SK-N-SH treated with all-trans-retinoic acid at 6 μM for 48 hours (cell line): ENCODE results near the gene NETO1.

Experiments
- ATAC-seq: fragments of 200-7000 bp; cut with Tn5 transposase; 3 replicates; pipeline ENCODE4 v1.9.1; 2020; ENCODE audit warnings: mild to moderate bottlenecking, moderate library complexity
- ARNTL ChIP-seq: fragments of 450-650 bp; formaldehyde crosslinking; IDR thresholded peaks from 2 replicates; pipeline ENCODE4 v1.5.0; 2020; ENCODE audit warnings: low read depth, mild to moderate bottlenecking, moderate library complexity, borderline replicate concordance
- BACH2 ChIP-seq: fragments of 250-450 bp; sonication (Bioruptor Pico); IDR thresholded peaks from 2 replicates; pipeline ENCODE4 v1.9.0; 2021; ENCODE audit warnings: mild to moderate bottlenecking, borderline replicate concordance
- GLIS3 ChIP-seq: fragments of 250-450 bp; sonication (Bioruptor Pico); IDR thresholded peaks from 2 replicates; pipeline ENCODE4 v1.5.0; 2020; ENCODE audit warnings: mild to moderate bottlenecking, moderate library complexity
- OSR1 ChIP-seq: fragments of 250-450 bp; sonication (Bioruptor Pico); IDR thresholded peaks from 2 replicates; pipeline ENCODE4 v1.8.0; 2022; ENCODE audit warnings: moderate library complexity, mild to moderate bottlenecking, inconsistent platforms
- PPARA ChIP-seq: fragments of 250-450 bp; sonication (Bioruptor Pico); IDR thresholded peaks from 2 replicates; pipeline ENCODE4 v1.5.0; 2020; ENCODE audit warnings: mild to moderate bottlenecking, borderline replicate concordance
- RARB ChIP-seq: fragments of 250-450 bp; sonication (Bioruptor Pico); IDR thresholded peaks from 2 replicates; pipeline ENCODE4 v1.8.0; 2021; ENCODE audit warnings: mild to moderate bottlenecking, moderate library complexity
- SNAI2 ChIP-seq: fragments of 250-450 bp; sonication (Bioruptor Pico); IDR thresholded peaks from 2 replicates; pipeline ENCODE4 v1.5.0; 2020; ENCODE audit warnings: mild to moderate bottlenecking, moderate library complexity
- TCF4 ChIP-seq: fragments of 250-450 bp; sonication (Bioruptor Pico); IDR thresholded peaks from 2 replicates; pipeline ENCODE4 v1.8.0; 2021; ENCODE audit warnings: mild to moderate bottlenecking, moderate library complexity, borderline replicate concordance
- TOX ChIP-seq: fragments of 250-450 bp; sonication (Bioruptor Pico); IDR thresholded peaks from 2 replicates; pipeline ENCODE4 v1.8.0; 2021; ENCODE audit warnings: mild to moderate bottlenecking, moderate library complexity, borderline replicate concordance
- ZC3H10 ChIP-seq: fragments of 250-450 bp; sonication (Bioruptor Pico); IDR thresholded peaks from 2 replicates; pipeline ENCODE4 v1.5.1; 2021; ENCODE audit warnings: mild to moderate bottlenecking, moderate library complexity
- ZFP3 ChIP-seq: fragments of 250-450 bp; sonication (Bioruptor Pico); IDR thresholded peaks from 2 replicates; pipeline ENCODE4 v1.5.0; 2020; ENCODE audit warnings: mild to moderate bottlenecking, moderate library complexity
- ZFP30 ChIP-seq: fragments of 450-650 bp; formaldehyde crosslinking; IDR thresholded peaks from 2 replicates; pipeline ENCODE4 v1.5.0; 2022; ENCODE audit warnings: mild to moderate bottlenecking, moderate library complexity
- ZNF565 ChIP-seq: fragments of 450-650 bp; formaldehyde crosslinking; conservative IDR thresholded peaks from 2 replicates; pipeline ENCODE4 v1.5.0; 2020; ENCODE audit warnings: low read depth, mild to moderate bottlenecking, moderate library complexity
- ZNF70 ChIP-seq: fragments of 450-650 bp; formaldehyde crosslinking; IDR thresholded peaks from 2 replicates; pipeline ENCODE4 v1.5.0; 2020; ENCODE audit warnings: mild to moderate bottlenecking, moderate library complexity
- TF ChIP-seq, protein P1 (sequence below): fragments of 250-450 bp; sonication (Bioruptor Pico); IDR thresholded peaks from 2 replicates; pipeline ENCODE4 v1.8.0; 2021; ENCODE audit warnings: low read depth, mild to moderate bottlenecking, moderate library complexity, borderline replicate concordance
- TF ChIP-seq, protein P2 (sequence below): fragments of 250-450 bp; sonication (Bioruptor Pico); IDR thresholded peaks from 2 replicates; pipeline ENCODE4 v1.8.0; 2020; ENCODE audit warnings: mild to moderate bottlenecking, moderate library complexity, borderline replicate concordance
- TF ChIP-seq, protein P3 (sequence below): fragments of 250-450 bp; sonication (Bioruptor Pico); IDR thresholded peaks from 2 replicates; pipeline ENCODE4 v1.5.1; 2021; ENCODE audit warnings: mild to moderate bottlenecking, moderate library complexity
- TF ChIP-seq, protein P4 (sequence below): fragments of 250-450 bp; sonication (Bioruptor Pico); IDR thresholded peaks from 2 replicates; pipeline ENCODE4 v1.5.0; 2020; ENCODE audit warnings: mild to moderate bottlenecking, moderate library complexity
- TF ChIP-seq, protein P5 (sequence below): fragments of 250-450 bp; sonication (Bioruptor Pico); IDR thresholded peaks from 2 replicates; pipeline ENCODE4 v1.5.1; 2020; ENCODE audit warnings: low read depth, mild to moderate bottlenecking, moderate library complexity

The NETO1 gene

DNA sequence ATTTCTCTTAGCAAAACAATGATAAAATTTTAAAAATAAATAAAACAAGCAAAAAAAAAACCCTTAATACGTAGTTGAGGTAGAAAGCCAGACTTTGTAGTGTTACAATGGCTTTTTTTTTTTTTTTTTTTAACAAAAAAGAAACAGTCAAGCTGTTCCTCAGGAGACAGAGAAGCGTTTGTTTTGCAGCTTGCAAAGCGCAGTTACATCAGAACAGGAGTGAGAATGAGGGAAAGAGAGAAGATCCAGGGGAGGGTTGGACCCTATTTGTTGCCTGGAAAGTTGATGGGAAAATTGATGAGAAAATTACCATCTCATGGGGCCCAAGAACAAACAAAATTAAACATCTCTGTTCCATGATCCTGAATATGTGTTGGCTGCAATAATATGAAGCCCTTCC is 146.5 kb downstream of the NETO1 start:
- no peak for ATAC-seq
- TF ChIP-seq BACH2 (CRISPR knock-in tag) (no peak), TOX (no peak), PPARA (CRISPR knock-in tag) (no peak), OSR1 (CRISPR knock-in tag) (no peak), SNAI2 (no peak)
- TF ChIP-seq, protein P1, sequence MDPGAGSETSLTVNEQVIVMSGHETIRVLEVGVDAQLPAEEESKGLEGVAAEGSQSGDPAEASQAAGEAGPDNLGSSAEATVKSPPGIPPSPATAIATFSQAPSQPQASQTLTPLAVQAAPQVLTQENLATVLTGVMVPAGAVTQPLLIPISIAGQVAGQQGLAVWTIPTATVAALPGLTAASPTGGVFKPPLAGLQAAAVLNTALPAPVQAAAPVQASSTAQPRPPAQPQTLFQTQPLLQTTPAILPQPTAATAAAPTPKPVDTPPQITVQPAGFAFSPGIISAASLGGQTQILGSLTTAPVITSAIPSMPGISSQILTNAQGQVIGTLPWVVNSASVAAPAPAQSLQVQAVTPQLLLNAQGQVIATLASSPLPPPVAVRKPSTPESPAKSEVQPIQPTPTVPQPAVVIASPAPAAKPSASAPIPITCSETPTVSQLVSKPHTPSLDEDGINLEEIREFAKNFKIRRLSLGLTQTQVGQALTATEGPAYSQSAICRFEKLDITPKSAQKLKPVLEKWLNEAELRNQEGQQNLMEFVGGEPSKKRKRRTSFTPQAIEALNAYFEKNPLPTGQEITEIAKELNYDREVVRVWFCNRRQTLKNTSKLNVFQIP (CRISPR knock-in tag): no peak
- TF ChIP-seq, protein P2, sequence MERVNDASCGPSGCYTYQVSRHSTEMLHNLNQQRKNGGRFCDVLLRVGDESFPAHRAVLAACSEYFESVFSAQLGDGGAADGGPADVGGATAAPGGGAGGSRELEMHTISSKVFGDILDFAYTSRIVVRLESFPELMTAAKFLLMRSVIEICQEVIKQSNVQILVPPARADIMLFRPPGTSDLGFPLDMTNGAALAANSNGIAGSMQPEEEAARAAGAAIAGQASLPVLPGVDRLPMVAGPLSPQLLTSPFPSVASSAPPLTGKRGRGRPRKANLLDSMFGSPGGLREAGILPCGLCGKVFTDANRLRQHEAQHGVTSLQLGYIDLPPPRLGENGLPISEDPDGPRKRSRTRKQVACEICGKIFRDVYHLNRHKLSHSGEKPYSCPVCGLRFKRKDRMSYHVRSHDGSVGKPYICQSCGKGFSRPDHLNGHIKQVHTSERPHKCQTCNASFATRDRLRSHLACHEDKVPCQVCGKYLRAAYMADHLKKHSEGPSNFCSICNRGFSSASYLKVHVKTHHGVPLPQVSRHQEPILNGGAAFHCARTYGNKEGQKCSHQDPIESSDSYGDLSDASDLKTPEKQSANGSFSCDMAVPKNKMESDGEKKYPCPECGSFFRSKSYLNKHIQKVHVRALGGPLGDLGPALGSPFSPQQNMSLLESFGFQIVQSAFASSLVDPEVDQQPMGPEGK (CRISPR knock-in tag): no peak
- TF ChIP-seq, protein P3, sequence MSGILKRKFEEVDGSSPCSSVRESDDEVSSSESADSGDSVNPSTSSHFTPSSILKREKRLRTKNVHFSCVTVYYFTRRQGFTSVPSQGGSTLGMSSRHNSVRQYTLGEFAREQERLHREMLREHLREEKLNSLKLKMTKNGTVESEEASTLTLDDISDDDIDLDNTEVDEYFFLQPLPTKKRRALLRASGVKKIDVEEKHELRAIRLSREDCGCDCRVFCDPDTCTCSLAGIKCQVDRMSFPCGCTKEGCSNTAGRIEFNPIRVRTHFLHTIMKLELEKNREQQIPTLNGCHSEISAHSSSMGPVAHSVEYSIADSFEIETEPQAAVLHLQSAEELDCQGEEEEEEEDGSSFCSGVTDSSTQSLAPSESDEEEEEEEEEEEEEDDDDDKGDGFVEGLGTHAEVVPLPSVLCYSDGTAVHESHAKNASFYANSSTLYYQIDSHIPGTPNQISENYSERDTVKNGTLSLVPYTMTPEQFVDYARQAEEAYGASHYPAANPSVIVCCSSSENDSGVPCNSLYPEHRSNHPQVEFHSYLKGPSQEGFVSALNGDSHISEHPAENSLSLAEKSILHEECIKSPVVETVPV (CRISPR knock-in tag): no peak

DNA sequence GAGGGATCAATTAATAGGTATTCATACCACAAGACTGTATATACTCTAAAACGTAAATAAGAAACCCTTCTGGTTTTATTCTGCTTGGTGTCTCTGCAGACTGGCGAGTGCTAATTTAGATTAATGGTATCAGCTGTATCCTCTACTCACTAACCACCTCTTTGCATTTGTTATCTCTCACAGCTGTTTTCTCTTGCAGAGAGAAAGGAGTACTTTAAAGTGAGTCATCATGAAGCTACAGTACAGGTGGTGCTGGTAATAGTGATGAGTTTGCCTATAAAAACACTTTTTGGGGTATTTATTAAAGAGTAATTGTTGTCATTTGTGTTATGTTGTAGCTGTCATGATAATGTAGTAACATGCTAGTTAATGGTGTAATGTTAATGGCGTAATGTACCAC is 147.7 kb downstream of the NETO1 start:
- TF ChIP-seq RARB (CRISPR knock-in tag) (no peak), ZNF565 (CRISPR knock-in tag) (no peak), GLIS3 (CRISPR knock-in tag) (no peak), TCF4 (CRISPR knock-in tag) (no peak), BACH2 (CRISPR knock-in tag) (no peak), ARNTL (CRISPR knock-in tag) (no peak), TOX (no peak), ZFP30 (CRISPR knock-in tag) (no peak), SNAI2 (no peak), OSR1 (CRISPR knock-in tag) (no peak), ZNF70 (no peak), ZC3H10 (CRISPR knock-in tag) (no peak), ZFP3 (CRISPR knock-in tag) (no peak)
- TF ChIP-seq, protein P2 (CRISPR knock-in tag): no peak
- TF ChIP-seq, protein P1 (CRISPR knock-in tag): no peak
- TF ChIP-seq, protein P4, sequence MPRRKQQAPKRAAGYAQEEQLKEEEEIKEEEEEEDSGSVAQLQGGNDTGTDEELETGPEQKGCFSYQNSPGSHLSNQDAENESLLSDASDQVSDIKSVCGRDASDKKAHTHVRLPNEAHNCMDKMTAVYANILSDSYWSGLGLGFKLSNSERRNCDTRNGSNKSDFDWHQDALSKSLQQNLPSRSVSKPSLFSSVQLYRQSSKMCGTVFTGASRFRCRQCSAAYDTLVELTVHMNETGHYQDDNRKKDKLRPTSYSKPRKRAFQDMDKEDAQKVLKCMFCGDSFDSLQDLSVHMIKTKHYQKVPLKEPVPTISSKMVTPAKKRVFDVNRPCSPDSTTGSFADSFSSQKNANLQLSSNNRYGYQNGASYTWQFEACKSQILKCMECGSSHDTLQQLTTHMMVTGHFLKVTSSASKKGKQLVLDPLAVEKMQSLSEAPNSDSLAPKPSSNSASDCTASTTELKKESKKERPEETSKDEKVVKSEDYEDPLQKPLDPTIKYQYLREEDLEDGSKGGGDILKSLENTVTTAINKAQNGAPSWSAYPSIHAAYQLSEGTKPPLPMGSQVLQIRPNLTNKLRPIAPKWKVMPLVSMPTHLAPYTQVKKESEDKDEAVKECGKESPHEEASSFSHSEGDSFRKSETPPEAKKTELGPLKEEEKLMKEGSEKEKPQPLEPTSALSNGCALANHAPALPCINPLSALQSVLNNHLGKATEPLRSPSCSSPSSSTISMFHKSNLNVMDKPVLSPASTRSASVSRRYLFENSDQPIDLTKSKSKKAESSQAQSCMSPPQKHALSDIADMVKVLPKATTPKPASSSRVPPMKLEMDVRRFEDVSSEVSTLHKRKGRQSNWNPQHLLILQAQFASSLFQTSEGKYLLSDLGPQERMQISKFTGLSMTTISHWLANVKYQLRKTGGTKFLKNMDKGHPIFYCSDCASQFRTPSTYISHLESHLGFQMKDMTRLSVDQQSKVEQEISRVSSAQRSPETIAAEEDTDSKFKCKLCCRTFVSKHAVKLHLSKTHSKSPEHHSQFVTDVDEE (CRISPR knock-in tag): no peak
- TF ChIP-seq, protein P3 (CRISPR knock-in tag): no peak
- TF ChIP-seq, protein P5, sequence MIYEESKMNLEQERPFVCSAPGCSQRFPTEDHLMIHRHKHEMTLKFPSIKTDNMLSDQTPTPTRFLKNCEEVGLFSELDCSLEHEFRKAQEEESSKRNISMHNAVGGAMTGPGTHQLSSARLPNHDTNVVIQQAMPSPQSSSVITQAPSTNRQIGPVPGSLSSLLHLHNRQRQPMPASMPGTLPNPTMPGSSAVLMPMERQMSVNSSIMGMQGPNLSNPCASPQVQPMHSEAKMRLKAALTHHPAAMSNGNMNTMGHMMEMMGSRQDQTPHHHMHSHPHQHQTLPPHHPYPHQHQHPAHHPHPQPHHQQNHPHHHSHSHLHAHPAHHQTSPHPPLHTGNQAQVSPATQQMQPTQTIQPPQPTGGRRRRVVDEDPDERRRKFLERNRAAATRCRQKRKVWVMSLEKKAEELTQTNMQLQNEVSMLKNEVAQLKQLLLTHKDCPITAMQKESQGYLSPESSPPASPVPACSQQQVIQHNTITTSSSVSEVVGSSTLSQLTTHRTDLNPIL (CRISPR knock-in tag): no peak
- TF ChIP-seq, all 23 proteins: peak for 0
- ATAC-seq: no peak
